Upper lobe of left lung (tissue), 6 donors: ENCODE results near the gene DRC1. TPM values are rescaled to one million over a fixed set of nuclear protein-coding genes. Genes with fewer than 3 reads are reported as not detected.

Source experiments
- ATAC-seq, 2 donors: fragments of 200-7000 bp; cut with Tn5 transposase; one replicate each; pipeline ENCODE4 v1.9.1; 2022; ENCODE audit warnings: mild to moderate bottlenecking in 2 of 2, moderate library complexity in 2 of 2; ENCODE audit not compliant: low FRiP score in 2 of 2
- DNase-seq, 2 donors: peaks; one replicate each; pipeline ENCODE4 v3.0.0-alpha.2; 2019 to 2020
- H3K27ac ChIP-seq, 4 donors: fragments of 200-600 bp; sonication (generic); one replicate each; pipeline ENCODE4 v1.5.1; 2016 to 2019
- H3K27me3 ChIP-seq, 4 donors: fragments of 200-600 bp; sonication (generic); one replicate each; pipeline ENCODE4 v1.5.1; 2017 to 2019
- H3K36me3 ChIP-seq, 4 donors: fragments of 200-600 bp; sonication (generic); one replicate each; pipeline ENCODE4 v1.5.1; 2016 to 2019
- H3K4me1 ChIP-seq, 4 donors: fragments of 200-600 bp; sonication (generic); one replicate each; pipeline ENCODE4 v1.5.1; 2018 to 2019
- H3K4me3 ChIP-seq, 4 donors: fragments of 200-600 bp; sonication (generic); one replicate each; pipeline ENCODE4 v1.5.1; 2017 to 2019; ENCODE audit warnings: mild to moderate bottlenecking in 2 of 4, moderate library complexity in 1 of 4
- H3K9me3 ChIP-seq, 4 donors: fragments of 200-600 bp; sonication (generic); one replicate each; pipeline ENCODE4 v1.5.1; 2018 to 2019
- CTCF ChIP-seq, 6 experiments: fragments of 450-650 bp in 4 of 6; fragments of 200-600 bp in 2 of 6; sonication (generic) in 2 of 6; IDR thresholded peaks; one replicate each; pipeline ENCODE4 v1.5.1; 2016 to 2019; ENCODE audit warnings: antibody characterized with exemption in 6 of 6
- EP300 ChIP-seq, 4 donors: sonication (generic); formaldehyde crosslinking; IDR thresholded peaks; one replicate each; pipeline ENCODE4 v1.5.1; 2017; ENCODE audit warnings: antibody characterized with exemption in 4 of 4, control low read depth in 2 of 4
- POLR2A ChIP-seq, 4 donors: fragments of 450-650 bp; IDR thresholded peaks; one replicate each; pipeline ENCODE4 v1.5.1; 2016 to 2017; ENCODE audit warnings: antibody characterized with exemption in 4 of 4, mild to moderate bottlenecking in 2 of 4
- POLR2AphosphoS5 ChIP-seq, 2 donors: sonication (generic); formaldehyde crosslinking; IDR thresholded peaks; one replicate each; pipeline ENCODE4 v1.5.1; 2017; ENCODE audit warnings: antibody characterized with exemption in 2 of 2
- WGBS, 2 donors: methylation state at CpG; one replicate each; pipeline ENCODE4 v1.1.5; 2017 to 2018; 5-methylcytosine and 5-hydroxymethylcytosine counted together
- total RNA-seq, 6 donors: library from RNA; depleted of rRNA in 4 of 6; stranded (reverse); fragments of >200 nt in 4 of 6; gene quantifications; one replicate each; pipeline versions ENCODE4 v1.1.0 to v1.2.1, GENCODE V29; 2016 to 2021
- donor health status: DM: no; HTN: no; CAD: no; lungs with moderate emphysema.
- donor health status: DM: no; HTN: yes; CAD: no; lungs with severe emphysema.

DRC1 gene
- total RNA-seq, 6 donors from 2014 or later = 0.17 to 27.4 (median 4.7) TPM

GRCh38 chr2:26430826-26431225 is 29.1 kb downstream of the DRC1 start:
- ATAC-seq = no peak
- H3K27me3 ChIP-seq = no peaks in the 10 kb centered on the region
- TF ChIP-seq CTCF (IDR thresholded peaks at IDR 0.05) (no peak), POLR2AphosphoS5 (IDR thresholded peaks at IDR 0.05) (no peak), POLR2A (IDR thresholded peaks at IDR 0.05) (no peak), EP300 (IDR thresholded peaks at IDR 0.05) (no peak)
- no peaks in the 10 kb centered on the region for H3K36me3 ChIP-seq
- H3K4me3 ChIP-seq = no peak overlapping the region
- no peaks in the 10 kb centered on the region for H3K4me1 ChIP-seq
- 93 to 96% methylated on average over 7 of the region's 7 CpGs for WGBS, 2 donors
- no peak for DNase-seq
- H3K9me3 ChIP-seq = no peaks in the 10 kb centered on the region
- H3K27ac ChIP-seq = no peak overlapping the region

- Histone ChIP-seq H3K4me1 (no peaks in the 10 kb centered on the region), H3K27ac (no peak overlapping the region), H3K27me3 (no peaks in the 10 kb centered on the region), H3K36me3 (no peaks in the 10 kb centered on the region), H3K9me3 (no peaks in the 10 kb centered on the region), H3K4me3 (no peak overlapping the region)
- DNase-seq (no peak), ATAC-seq (no peak)
- no peak for TF ChIP-seq CTCF (IDR thresholded peaks at IDR 0.05)
- no peak for TF ChIP-seq EP300 (IDR thresholded peaks at IDR 0.05)
- no peak for TF ChIP-seq POLR2AphosphoS5 (IDR thresholded peaks at IDR 0.05)
- TF ChIP-seq POLR2A (IDR thresholded peaks at IDR 0.05) = no peak
These were observed 30.6 kb downstream of the DRC1 start for GRCh38 chr2:26432363-26432762.

GRCh38 chr2:26432859-26433258 is 31.1 kb downstream of the DRC1 start:
- no peak overlapping the region for H3K4me3 ChIP-seq
- 41 to 84% methylated on average over 2 of the region's 2 CpGs for WGBS, 2 donors
- ATAC-seq (no peak), DNase-seq (no peak)
- TF ChIP-seq POLR2A (IDR thresholded peaks at IDR 0.05) = no peak
- no peak for TF ChIP-seq CTCF (IDR thresholded peaks at IDR 0.05)
- TF ChIP-seq EP300 (IDR thresholded peaks at IDR 0.05) = no peak
- no peak for TF ChIP-seq POLR2AphosphoS5 (IDR thresholded peaks at IDR 0.05)
- no peaks in the 10 kb centered on the region for H3K4me1 ChIP-seq
- no peak overlapping the region for H3K27ac ChIP-seq
- no peaks in the 10 kb centered on the region for H3K27me3 ChIP-seq
- H3K36me3 ChIP-seq = no peaks in the 10 kb centered on the region
- H3K9me3 ChIP-seq = no peaks in the 10 kb centered on the region

GRCh38 chr2:26435106-26435505 is 33.4 kb downstream of the DRC1 start:
- no peak overlapping the region for H3K27ac ChIP-seq
- WGBS, 2 donors = 92 to 94% methylated on average over 2 of the region's 2 CpGs
- H3K36me3 ChIP-seq = no peaks in the 10 kb centered on the region
- no peaks in the 10 kb centered on the region for H3K27me3 ChIP-seq
- no peak overlapping the region for H3K4me3 ChIP-seq
- no peak for ATAC-seq
- DNase-seq = no peak
- H3K9me3 ChIP-seq = no peaks in the 10 kb centered on the region
- TF ChIP-seq EP300 (IDR thresholded peaks at IDR 0.05) (no peak), CTCF (IDR thresholded peaks at IDR 0.05) (no peak), POLR2AphosphoS5 (IDR thresholded peaks at IDR 0.05) (no peak), POLR2A (IDR thresholded peaks at IDR 0.05) (no peak)
- no peaks in the 10 kb centered on the region for H3K4me1 ChIP-seq

- 49 to 66% methylated on average over 6 to 8 of the region's 8 CpGs for WGBS, 2 donors
- H3K4me3 ChIP-seq = no peak overlapping the region
- peak in 1 of 2 donors; percentile 34 for ATAC-seq
- TF ChIP-seq POLR2A (IDR thresholded peaks at IDR 0.05) = no peak
- no peak for TF ChIP-seq EP300 (IDR thresholded peaks at IDR 0.05)
- TF ChIP-seq CTCF (IDR thresholded peaks at IDR 0.05) = no peak
- TF ChIP-seq POLR2AphosphoS5 (IDR thresholded peaks at IDR 0.05) = no peak
- no peaks in the 10 kb centered on the region for H3K36me3 ChIP-seq
- no peaks in the 10 kb centered on the region for H3K27me3 ChIP-seq
- H3K4me1 ChIP-seq = no peaks in the 10 kb centered on the region
- DNase-seq = no peak
- no peak overlapping the region for H3K27ac ChIP-seq
- H3K9me3 ChIP-seq = no peaks in the 10 kb centered on the region
These were observed 36.8 kb downstream of the DRC1 start for GRCh38 chr2:26438526-26438925.
